Calu3 (cell line): ENCODE measurements around the gene EPDR1. TPM values are rescaled to one million over a fixed set of nuclear protein-coding genes. Genes with fewer than 3 reads are reported as not detected.

Experiments
- Bru-seq: library from RNA; stranded (reverse); fragments of 400-500 nt; gene quantifications from one replicate; lab custom pipeline; 2021; lab: Mats Ljungman, UMichigan
- BruChase-seq, 2 experiments: library from RNA; stranded (reverse); fragments of 400-500 nt; gene quantifications; one replicate each; lab custom pipeline; 2021; lab: Mats Ljungman, UMichigan
- BruUV-seq: library from RNA; stranded (reverse); fragments of 400-500 nt; replicated peaks from 2 replicates; lab custom pipeline; 2021; lab: Mats Ljungman, UMichigan
- CTCF ChIA-PET: fragments of 300-600 bp; sonication (Branson Sonifier 250); formaldehyde crosslinking; loops from one replicate; lab custom pipeline; 2022; ENCODE audit warnings: antibody characterized with exemption; lab: Charles Lee
- DNase-seq: peaks from one replicate; pipeline ENCODE4 v3.0.0; 2022
- H3K27ac Mint-ChIP-seq: one replicate; pipeline ENCODE4 v1.8.0; 2022; ENCODE audit warnings: mixed read lengths; ENCODE audit not compliant: unreplicated experiment
- H3K27me3 Mint-ChIP-seq: one replicate; pipeline ENCODE4 v1.8.0; 2022; ENCODE audit warnings: mixed read lengths; ENCODE audit not compliant: unreplicated experiment
- H3K36me3 Mint-ChIP-seq: one replicate; pipeline ENCODE4 v1.8.0; 2022; ENCODE audit warnings: mild to moderate bottlenecking, moderate library complexity, mixed read lengths; ENCODE audit not compliant: insufficient read depth, unreplicated experiment
- H3K4me1 Mint-ChIP-seq: one replicate; pipeline ENCODE4 v1.8.0; 2022; ENCODE audit warnings: mild to moderate bottlenecking, low read depth, mixed read lengths; ENCODE audit not compliant: unreplicated experiment
- H3K4me3 Mint-ChIP-seq: one replicate; pipeline ENCODE4 v1.8.0; 2022; ENCODE audit warnings: mild to moderate bottlenecking, low read depth, moderate library complexity, mixed read lengths; ENCODE audit not compliant: unreplicated experiment
- H3K9me3 Mint-ChIP-seq: one replicate; pipeline ENCODE4 v1.8.0; 2022; ENCODE audit warnings: low read depth, mixed read lengths; ENCODE audit not compliant: unreplicated experiment
- CTCF ChIP-seq: fragments of 200-600 bp; IDR thresholded peaks from one replicate; pipeline ENCODE4 v1.8.0; 2022; ENCODE audit warnings: antibody characterized with exemption; ENCODE audit not compliant: unreplicated experiment
- intact Hi-C: fragments of 100-400 bp; cut with micrococcal nuclease; formaldehyde crosslinking; loops from one replicate; pipeline ENCODE4 v1.10.0; 2022; ENCODE audit not compliant: unreplicated experiment
- long read RNA-seq: library from polyadenylated mRNA; stranded (forward); transcript quantifications from one replicate; pipeline ENCODE4 v2.0.0, GENCODE V29; 2022
- total RNA-seq: library from RNA; stranded (reverse); gene quantifications from 2 replicates; pipeline ENCODE4 v1.2.3, GENCODE V29; 2022

EPDR1 gene
- total RNA-seq (51.8 and 60.5 TPM in 2 replicates), Bru-seq, nascent RNA (percentile 47 among the genes with signal in this experiment), BruChase-seq, experiment 1, labeled RNA remaining after a 6-hour chase (percentile 50 among the genes with signal in this experiment), BruChase-seq, experiment 2, labeled RNA remaining after a 2-hour chase (percentile 52 among the genes with signal in this experiment)
- long read RNA-seq, transcript EPDR1-202 (2 exons, 638 nt) = minor isoform, 25 of 120 reads
- long read RNA-seq, transcript EPDR1-201 (3 exons, 2,599 nt) = major isoform, 92 of 120 reads
- long read RNA-seq, partial matches to known transcripts = 3 of 120 reads
- long read RNA-seq, other reads (novel, unspliced or antisense) = 0 of 120 reads

DNA sequence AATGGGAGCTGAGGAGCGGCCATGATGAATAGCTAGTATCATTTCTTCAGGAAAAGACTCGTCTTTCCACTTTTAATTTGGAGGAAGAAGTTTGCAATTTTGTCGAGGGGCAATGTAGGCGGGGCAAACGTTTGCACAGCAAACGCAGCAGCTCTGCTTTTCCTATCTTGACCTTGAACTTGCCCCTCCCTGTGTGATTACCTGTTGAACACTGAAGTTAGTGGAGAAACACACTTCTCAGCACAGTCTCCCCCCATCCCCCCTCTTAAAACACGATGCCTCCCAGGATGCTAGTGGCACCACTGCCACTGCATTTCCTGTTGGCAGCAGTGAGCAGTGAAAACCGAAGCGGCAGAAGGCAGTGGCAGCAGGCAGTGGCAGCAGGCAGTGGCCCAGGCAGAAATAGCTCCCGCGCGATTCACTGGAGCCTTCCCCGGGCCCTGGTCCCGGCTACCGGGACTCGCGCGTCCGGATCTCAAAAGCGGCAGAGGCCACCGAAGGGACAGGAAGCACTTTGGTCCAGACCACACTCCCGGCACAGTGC is at the start of gene EPDR1:
EPDR1 (plus strand) TSS at position 336 of the 544 bp plus-strand sequence. CDS start 300 bp downstream, outside the sequence.
- TF ChIP-seq CTCF = peak; percentile 57
- BruUV-seq = no TSS peak
- Mint-ChIP-seq H3K36me3 (peaks cover 39% of the 10 kb centered on the region), H3K27ac (peak within 1 kb of the TSS; percentile 68), H3K9me3 (peaks cover 3% of the 10 kb centered on the region), H3K4me3 (peak within 1 kb of the TSS; percentile 94), H3K27me3 (peaks cover 26% of the 10 kb centered on the region), H3K4me1 (peaks cover 48% of the 10 kb centered on the region)
- CTCF ChIA-PET = interaction anchor here (0.6 to 1.9 kb wide), 15 partner anchors 10 to 720 kb away, joined by 3 to 8 read pairs (median 3); no protein-coding TSS in a partner anchor
- peak; percentile 90 for DNase-seq
- intact Hi-C loops = loop anchor here (2.0 to 5.0 kb wide), 3 partner anchors 22 to 258 kb away; partner anchors contain the start of gene STARD3NL

DNA sequence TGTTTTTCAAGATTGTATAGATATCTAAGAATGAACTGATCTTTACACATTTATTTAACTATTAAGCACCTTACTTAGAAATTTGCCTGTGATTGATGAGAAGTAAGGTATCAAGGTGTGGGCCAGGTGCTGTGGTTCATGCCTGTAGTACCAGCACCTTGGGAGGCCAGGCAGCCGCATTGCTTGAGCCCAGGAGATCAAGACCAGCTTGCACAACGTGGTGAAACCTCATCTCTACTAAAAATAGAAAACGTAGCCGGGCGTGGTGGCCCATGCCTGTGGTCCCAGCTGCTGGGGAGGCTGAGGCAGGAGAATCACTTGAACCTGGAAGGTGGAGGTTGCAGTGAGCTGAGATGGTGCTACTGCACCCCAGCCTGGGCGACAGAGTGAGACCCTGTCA is 38.4 kb upstream of the EPDR1 start:
- Mint-ChIP-seq H3K4me3 (no peak overlapping the region), H3K27ac (no peak overlapping the region), H3K9me3 (no peaks in the 10 kb centered on the region), H3K36me3 (no peaks in the 10 kb centered on the region), H3K4me1 (peaks cover 6% of the 10 kb centered on the region), H3K27me3 (no peaks in the 10 kb centered on the region)
- DNase-seq = no peak
- TF ChIP-seq CTCF = no peak
- intact Hi-C loops = no loop called here
- no TSS peak for BruUV-seq
- CTCF ChIA-PET = no interaction called here

DNA sequence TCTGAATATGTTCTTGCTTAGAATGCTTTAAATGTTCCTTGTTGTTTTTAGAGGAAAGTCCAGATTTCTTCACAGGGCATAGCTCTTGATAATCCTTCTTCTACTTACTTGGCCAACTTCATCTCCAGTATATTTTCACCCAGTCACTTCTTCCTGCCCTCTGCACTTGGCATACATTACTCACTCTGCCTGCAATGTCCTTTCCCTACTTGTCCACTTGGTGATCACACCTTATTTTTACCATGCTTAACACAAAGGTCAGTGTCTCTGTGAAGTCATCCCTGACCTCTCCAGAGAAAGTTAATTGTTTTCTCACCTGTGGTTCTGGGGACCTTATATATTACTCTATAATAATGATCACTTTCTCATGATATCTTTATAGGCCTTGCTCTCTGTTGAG is 27.1 kb upstream of the EPDR1 start:
- H3K9me3 Mint-ChIP-seq = no peaks in the 10 kb centered on the region
- H3K4me3 Mint-ChIP-seq = no peak overlapping the region
- no TSS peak for BruUV-seq
- CTCF ChIA-PET = interaction anchor here (1.0 kb wide), 1 partner anchor 276 kb away, joined by 3 read pairs; no protein-coding TSS in a partner anchor
- DNase-seq = no peak
- intact Hi-C loops = no loop called here
- H3K27me3 Mint-ChIP-seq = no peaks in the 10 kb centered on the region
- H3K27ac Mint-ChIP-seq = no peak overlapping the region
- H3K36me3 Mint-ChIP-seq = no peaks in the 10 kb centered on the region
- TF ChIP-seq CTCF = no peak
- H3K4me1 Mint-ChIP-seq = peaks cover 14% of the 10 kb centered on the region

DNA sequence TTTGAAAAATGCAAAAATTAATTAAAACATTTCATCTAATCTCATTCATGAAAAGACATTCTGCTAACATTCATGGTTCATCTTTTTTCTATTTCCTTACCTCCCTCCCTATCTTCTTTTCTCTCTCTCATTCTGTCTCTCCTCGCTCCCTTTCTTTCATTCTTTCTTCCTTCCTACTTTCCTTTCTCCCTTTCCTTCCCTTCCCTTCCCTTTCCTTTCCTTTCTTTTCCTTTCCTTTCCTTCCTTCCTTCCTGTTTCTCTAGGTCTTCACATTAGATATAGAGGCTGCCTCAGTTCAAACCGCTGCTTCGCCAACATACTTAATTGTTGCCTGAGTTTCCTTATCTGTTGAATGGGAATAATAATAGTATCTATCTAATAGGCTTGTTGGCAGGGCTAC is 25.8 kb upstream of the EPDR1 start:
- intact Hi-C loops = no loop called here
- no peak overlapping the region for H3K4me3 Mint-ChIP-seq
- H3K4me1 Mint-ChIP-seq = peaks cover 22% of the 10 kb centered on the region
- H3K27ac Mint-ChIP-seq = no peak overlapping the region
- CTCF ChIA-PET = no interaction called here
- DNase-seq = no peak
- H3K36me3 Mint-ChIP-seq = no peaks in the 10 kb centered on the region
- H3K9me3 Mint-ChIP-seq = no peaks in the 10 kb centered on the region
- no TSS peak for BruUV-seq
- H3K27me3 Mint-ChIP-seq = no peaks in the 10 kb centered on the region
- no peak for TF ChIP-seq CTCF
